ENCODE data around the gene PRDM15. TPM values are rescaled to one million over a fixed set of nuclear protein-coding genes. Genes with fewer than 3 reads are reported as not detected.

PRDM15 gene
- total RNA-seq, 1 experiment from 2014 or later = 9.9 TPM

DNA sequence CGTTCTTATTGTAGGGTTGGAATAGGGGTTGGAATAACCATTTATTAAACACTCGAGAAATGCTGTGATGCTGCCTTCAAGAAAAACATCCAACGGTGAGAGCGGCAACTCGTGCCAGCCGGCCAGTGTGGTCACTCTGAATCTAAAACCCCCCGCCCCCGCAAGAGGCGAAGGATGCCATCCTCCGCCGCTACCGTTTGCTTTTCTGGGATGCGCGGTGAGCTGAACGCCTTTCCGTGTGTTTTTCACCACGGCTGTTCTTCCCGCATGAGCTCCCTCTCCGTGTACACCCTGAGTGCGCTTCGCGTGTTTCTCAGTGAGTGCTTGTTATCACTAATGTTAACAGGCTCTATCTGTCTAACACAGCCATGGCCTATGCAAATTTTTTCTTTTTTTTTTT lies 70.3 kb downstream of the PRDM15 start:
- Histone ChIP-seq H4K5ac (ENCODE audit: insufficient read length, low read depth, low read length) (no peak overlapping the region), H3K27me3 (ENCODE audit: insufficient read depth, low read length) (no peaks in the 10 kb centered on the region), H3K23ac (ENCODE audit: insufficient read length, low read depth, low read length) (no peak overlapping the region), H3K14ac (ENCODE audit: insufficient read depth, low read length) (no peak overlapping the region), H2BK120ac (ENCODE audit: low read depth, low read length, poor library complexity, severe bottlenecking) (no peak overlapping the region), H2BK5ac (ENCODE audit: insufficient read length, low read length) (no peak overlapping the region), H2BK20ac (ENCODE audit: low read depth, low read length, poor library complexity, severe bottlenecking) (no peak overlapping the region), H4K8ac (replicated peaks; ENCODE audit: insufficient read length, low read depth, low read length) (no peak overlapping the region), H4K91ac (ENCODE audit: insufficient read length, low read depth, low read length) (no peak overlapping the region), H2AFZ (ENCODE audit: low read length) (no peak overlapping the region), H4K20me1 (ENCODE audit: control insufficient read depth, insufficient read depth, insufficient read length) (no peaks in the 10 kb centered on the region), H3K9me3 (ENCODE audit: control insufficient read depth, low read depth, low read length) (no peaks in the 10 kb centered on the region), H3K23me2 (ENCODE audit: insufficient read length, low read depth, low read length, poor library complexity, severe bottlenecking) (no peaks in the 10 kb centered on the region), H2BK12ac (ENCODE audit: insufficient read length, low read depth, low read length) (no peak overlapping the region), H3K79me2 (ENCODE audit: insufficient read depth, low read length) (no peaks in the 10 kb centered on the region), H2AK5ac (ENCODE audit: insufficient read length, low read length) (no peak overlapping the region), H2BK15ac (ENCODE audit: low read depth, low read length) (no peak overlapping the region), H3K18ac (ENCODE audit: insufficient read length, low read depth, low read length) (no peak overlapping the region), H3K79me1 (ENCODE audit: insufficient read depth, low read depth, low read length, poor library complexity, severe bottlenecking) (no peaks in the 10 kb centered on the region), H3K4me1 (ENCODE audit: insufficient read depth, low read length) (no peaks in the 10 kb centered on the region), H3K56ac (ENCODE audit: insufficient read length, low read depth, low read length) (no peak overlapping the region), H3K4ac (ENCODE audit: low read depth, low read length) (no peak overlapping the region), H3K4me2 (ENCODE audit: insufficient read depth, insufficient read length, low read length) (no peak overlapping the region), H3T11ph (ENCODE audit: low read length) (no peak overlapping the region), H3K9ac (ENCODE audit: extremely low read depth, insufficient read length, low read length) (no peak overlapping the region), H3K27ac (ENCODE audit: insufficient read length, low read depth, low read length) (no peak overlapping the region)
- Mint-ChIP-seq H3K4me1 (no peaks in the 10 kb centered on the region), H3K36me3 (ENCODE audit: insufficient read depth in 1 of 3, low read depth in 3 of 3) (peaks cover 12 to 49% (median 25%) of the 10 kb centered on the region in 3 experiments), H3K4me3 (no peak overlapping the region), H3K27ac (no peak overlapping the region), H3K9me3 (peaks cover 7% of the 10 kb centered on the region in 2 experiments; a peak in 4 of 5 replicates), H3K27me3 (ENCODE audit: low read depth) (no peaks in the 10 kb centered on the region)
- DNase-seq = no peak
- TF ChIP-seq, protein P1, sequence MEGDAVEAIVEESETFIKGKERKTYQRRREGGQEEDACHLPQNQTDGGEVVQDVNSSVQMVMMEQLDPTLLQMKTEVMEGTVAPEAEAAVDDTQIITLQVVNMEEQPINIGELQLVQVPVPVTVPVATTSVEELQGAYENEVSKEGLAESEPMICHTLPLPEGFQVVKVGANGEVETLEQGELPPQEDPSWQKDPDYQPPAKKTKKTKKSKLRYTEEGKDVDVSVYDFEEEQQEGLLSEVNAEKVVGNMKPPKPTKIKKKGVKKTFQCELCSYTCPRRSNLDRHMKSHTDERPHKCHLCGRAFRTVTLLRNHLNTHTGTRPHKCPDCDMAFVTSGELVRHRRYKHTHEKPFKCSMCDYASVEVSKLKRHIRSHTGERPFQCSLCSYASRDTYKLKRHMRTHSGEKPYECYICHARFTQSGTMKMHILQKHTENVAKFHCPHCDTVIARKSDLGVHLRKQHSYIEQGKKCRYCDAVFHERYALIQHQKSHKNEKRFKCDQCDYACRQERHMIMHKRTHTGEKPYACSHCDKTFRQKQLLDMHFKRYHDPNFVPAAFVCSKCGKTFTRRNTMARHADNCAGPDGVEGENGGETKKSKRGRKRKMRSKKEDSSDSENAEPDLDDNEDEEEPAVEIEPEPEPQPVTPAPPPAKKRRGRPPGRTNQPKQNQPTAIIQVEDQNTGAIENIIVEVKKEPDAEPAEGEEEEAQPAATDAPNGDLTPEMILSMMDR (conservative IDR thresholded peaks at IDR 0.05) = no peak
- WGBS (ENCODE audit: extremely low coverage, insufficient read length, low lambda C conversion rate) = no CpG with 5 or more reads among the region's 22 CpGs

Measured in H9 (cell line).